DMS 273 (cell line): ENCODE results near the gene CTPS1.

Source experiments
- DNase-seq: peaks from one replicate; lab custom pipeline; 2025; ENCODE audit not compliant: unreplicated experiment; lab: John Stamatoyannopoulos, UW

Gene CTPS1

GRCh38 chr1:41022424-41022823 lies 42.9 kb downstream of the CTPS1 start:
- DNase-seq: peak; percentile 95

- DNase-seq: peak; percentile 99
These were observed 43.9 kb downstream of the CTPS1 start for GRCh38 chr1:41023279-41023990.

DNA sequence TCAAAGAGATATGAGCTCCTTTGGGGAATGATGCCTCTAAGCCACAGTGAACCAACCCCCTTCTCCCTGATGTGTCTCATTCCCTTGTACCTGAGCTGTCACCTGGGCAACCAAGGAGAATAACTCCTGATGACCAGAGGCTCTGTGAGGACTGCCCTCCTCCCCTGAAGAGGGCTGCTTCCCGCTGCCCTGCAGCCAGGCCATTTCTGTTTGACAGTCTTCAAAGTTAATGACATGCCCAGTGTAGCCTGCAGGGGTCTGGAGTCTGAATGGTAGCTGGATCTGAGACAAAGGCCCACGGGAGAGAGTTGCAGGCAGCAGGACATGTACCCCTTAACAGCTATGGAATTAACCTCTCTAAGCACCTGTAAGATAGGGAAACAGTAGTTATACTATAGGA lies 45.5 kb downstream of the CTPS1 start:
- DNase-seq: peak; percentile 95

DNA sequence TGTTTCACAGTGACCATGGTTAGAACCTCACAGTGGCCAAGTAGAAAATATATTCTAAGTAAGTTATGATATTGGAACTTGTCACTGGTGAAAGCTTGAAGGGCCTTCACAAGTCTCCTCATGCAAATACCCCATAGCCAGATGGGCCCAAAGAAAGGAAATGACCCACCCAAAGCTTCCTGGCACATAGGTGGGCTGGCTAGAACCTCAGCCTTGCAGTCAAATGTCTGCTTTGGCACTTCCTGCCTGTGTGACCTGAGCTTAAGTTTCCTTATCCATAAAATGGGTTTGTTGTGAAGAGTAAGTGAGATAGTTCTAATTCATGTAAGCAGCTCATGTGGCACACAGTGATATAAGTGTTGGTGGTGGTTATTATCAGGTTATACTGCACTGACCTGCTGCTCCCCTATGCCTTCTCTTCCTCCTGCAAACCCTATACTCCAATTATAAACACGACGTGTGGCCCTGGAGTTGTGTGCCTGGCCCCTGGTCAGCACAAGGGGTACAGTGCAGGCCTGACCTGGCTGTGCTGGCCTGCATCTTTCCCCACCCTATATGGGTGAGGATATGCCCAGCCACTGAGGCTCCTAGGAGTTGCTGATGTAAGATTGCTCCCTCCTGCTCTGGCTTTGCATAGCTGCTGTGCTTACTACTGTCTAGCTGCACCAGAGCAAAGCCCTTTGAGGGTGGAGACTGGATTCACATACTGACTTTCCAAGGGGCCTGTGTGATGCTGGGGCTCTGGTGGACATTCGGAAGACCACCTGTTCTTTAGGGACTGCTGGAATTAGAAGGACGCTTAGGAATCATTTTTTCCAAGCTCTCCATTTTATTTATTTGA lies 46.7 kb downstream of the CTPS1 start:
- DNase-seq: peak; percentile 94

GRCh38 chr1:41028034-41028642 lies 48.6 kb downstream of the CTPS1 start:
- no peak for DNase-seq

- DNase-seq: no peak
These were observed 51.5 kb downstream of the CTPS1 start for GRCh38 chr1:41030872-41031616.

- no peak for DNase-seq
These were observed 52.7 kb downstream of the CTPS1 start for GRCh38 chr1:41032147-41032546.

- no peak for DNase-seq
These were observed 53.8 kb downstream of the CTPS1 start for GRCh38 chr1:41033272-41033671.

DNA sequence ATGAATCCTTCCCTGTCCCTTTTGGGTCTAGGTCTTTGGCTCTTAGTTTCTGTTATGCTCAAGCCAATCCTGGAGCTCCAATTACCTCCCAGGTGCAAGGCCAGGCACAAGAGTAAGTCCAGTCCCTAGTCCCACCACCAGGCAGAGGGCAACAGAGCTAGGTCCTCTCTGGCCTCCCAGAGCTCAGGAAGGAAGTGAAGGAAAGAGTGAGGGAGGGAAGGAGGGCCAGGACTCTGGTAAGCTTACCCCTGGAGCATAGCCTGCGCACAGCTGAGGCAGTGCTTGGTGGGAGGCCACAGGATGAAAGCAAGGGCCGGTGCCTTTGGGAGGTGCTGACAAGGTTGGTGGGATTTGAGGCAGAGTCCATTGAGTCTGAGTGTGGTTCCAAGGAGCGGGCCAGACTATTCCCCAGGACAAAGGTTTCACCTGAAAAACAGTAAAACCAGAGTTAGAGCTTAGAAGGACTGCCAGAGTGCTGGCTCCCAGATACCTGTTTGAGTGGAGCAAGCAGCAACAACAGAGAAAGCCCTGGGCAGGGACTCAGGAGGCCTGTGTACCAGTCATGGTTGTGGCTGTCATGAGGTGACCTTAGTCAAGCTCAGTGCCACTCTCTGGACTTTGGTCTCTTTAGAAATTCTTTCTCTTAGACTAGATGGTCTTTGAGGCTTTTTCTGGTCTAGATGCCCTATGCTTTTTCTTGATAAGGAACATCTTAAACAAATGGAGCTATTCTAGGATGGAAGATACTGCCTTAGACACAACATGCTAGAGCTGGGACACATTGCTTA lies 57.8 kb downstream of the CTPS1 start:
- DNase-seq: no peak

GRCh38 chr1:41038110-41038509 lies 58.6 kb downstream of the CTPS1 start:
- peak; percentile 88 for DNase-seq

- no peak for DNase-seq
These were observed 62.2 kb downstream of the CTPS1 start for GRCh38 chr1:41041614-41042270.

GRCh38 chr1:41044187-41044586 lies 64.7 kb downstream of the CTPS1 start:
- DNase-seq: no peak

DNA sequence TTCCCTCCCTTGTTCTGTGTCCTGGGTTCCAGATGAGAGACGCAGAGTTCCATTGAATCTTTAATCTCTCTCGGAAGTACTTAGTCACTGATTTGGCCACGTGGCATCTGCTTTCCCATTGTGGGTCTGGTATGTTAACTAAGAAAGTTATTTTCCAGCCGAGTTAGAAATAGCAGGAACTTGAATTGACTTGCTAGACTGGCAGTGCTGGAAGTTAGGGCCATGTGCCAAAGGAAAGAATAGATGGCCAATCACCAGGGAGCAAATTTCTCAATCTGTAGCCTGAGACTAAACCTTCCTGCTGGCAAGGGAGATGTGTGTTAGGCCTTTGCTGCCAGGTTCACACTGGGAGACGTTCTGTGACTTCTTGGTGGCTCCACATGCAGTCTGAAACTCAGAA lies 66.2 kb downstream of the CTPS1 start:
- peak; percentile 90 for DNase-seq

DNA sequence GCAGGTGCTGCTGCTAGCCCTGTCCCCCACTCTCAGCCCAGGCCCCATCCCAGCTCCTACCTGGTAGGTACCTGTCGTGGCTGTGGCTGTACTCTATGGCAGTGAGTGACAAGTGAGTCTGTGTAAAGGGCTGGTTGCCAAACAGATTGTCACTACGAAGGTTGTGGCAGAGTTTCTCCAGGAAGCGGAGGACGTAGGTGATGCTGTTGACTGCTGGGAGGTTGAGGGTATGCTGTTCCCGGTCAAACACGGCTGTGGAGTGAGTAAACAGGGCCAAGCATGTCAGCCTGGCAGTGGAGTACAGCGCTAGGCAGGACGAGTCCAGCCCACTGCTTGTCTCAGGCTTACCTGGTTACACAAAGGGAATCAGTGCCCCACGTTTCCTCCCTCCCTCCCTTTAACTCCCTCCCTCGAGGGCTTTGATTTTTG lies 66.9 kb downstream of the CTPS1 start:
- no peak for DNase-seq

DNA sequence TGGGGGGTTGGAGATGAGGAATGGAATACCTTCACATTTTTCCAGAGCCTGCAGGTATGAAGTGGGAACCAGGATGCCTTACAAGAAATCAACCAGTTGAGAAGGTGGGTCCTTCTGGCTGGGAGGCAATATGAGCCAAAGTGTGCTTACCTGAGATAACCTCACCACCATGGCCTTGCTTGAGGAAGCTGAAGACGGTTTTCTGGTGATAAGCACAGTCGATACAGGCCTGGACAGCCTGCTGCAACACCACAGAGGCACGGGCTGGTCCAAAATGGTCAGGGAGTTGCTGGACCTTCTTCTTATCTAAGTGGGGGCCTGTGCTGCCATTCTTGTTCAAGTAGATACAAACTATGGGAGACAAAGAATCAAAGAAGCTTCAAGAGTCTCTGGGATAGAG lies 69.0 kb downstream of the CTPS1 start:
- no peak for DNase-seq

DNA sequence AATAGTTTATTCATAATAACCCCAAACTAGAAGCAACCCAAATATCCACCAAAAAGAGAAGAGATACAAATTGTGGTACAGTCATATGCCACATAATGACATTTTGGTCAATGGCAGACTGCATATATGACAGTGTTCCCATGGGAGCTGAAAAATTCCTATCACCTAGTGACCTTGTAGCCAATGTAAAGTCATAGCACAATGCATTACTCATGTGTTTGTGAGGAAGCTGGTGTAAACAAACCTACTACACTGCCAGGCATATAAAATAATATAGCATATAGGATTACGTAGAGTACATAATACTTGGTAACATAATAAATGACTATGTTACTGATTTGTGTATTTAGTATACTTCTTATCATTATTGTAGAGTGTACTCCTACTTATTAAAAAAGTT lies 71.5 kb downstream of the CTPS1 start:
- no peak for DNase-seq

- DNase-seq: peak; percentile 88
These were observed 73.8 kb downstream of the CTPS1 start for GRCh38 chr1:41053316-41053715.

DNA sequence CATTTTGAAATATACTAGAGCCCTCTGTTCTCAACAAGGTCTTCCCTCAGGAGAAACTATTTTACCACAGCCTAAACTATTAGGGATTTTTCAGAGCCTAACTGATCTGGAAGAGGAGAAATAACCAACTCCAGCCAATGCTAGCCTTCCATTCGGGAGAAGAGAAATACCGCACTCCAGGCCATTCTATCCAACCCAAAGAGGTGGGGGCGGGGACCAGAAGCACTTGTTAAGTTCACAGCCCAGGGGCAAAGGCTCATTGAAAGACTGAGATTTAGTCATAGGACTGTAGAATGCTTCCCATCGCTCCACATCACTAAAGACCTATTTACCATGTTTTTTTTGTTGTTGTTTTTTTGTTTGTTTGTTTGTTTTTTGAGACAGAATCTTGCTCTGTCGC lies 77.4 kb downstream of the CTPS1 start:
- no peak for DNase-seq
